K562 (cell line): ENCODE results near the gene ZNF597. TPM values are rescaled to one million over a fixed set of nuclear protein-coding genes. Genes with fewer than 3 reads are reported as not detected.
A peak's percentile ranks its signal among the peaks of the same experiment; 100 is the strongest.

Experiments
- ARHGAP35 ChIP-seq: fragments of 450-650 bp; IDR thresholded peaks from 2 replicates; pipeline ENCODE4 v1.6.1; 2018; ENCODE audit not compliant: partially characterized antibody
- BRF1 ChIP-seq: IDR thresholded peaks from 3 replicates; pipeline ENCODE4 v1.6.1; 2011; ENCODE audit warnings: borderline replicate concordance, mild to moderate bottlenecking; ENCODE audit not compliant: insufficient read length; ENCODE audit errors: extremely low read depth
- CBFA2T3 ChIP-seq: fragments of 450-650 bp; IDR thresholded peaks from 2 replicates; pipeline ENCODE4 v1.6.1; 2017
- COPS2 ChIP-seq: fragments of 450-650 bp; conservative IDR thresholded peaks from 2 replicates; pipeline ENCODE4 v1.6.1; 2016; ENCODE audit warnings: mild to moderate bottlenecking, moderate library complexity
- CREB5 ChIP-seq: fragments of 250-450 bp; sonication (Bioruptor Pico); IDR thresholded peaks from 2 replicates; pipeline ENCODE4 v1.5.0; 2020; ENCODE audit warnings: mild to moderate bottlenecking
- HMBOX1 ChIP-seq: sonication (generic); IDR thresholded peaks from 2 replicates; pipeline ENCODE4 v1.6.1; 2016
- JUND ChIP-seq, 2 experiments: IDR thresholded peaks; 2 replicates in 1 of 2; 3 replicates in 1 of 2; pipeline ENCODE4 v1.6.1; 2011; ENCODE audit warnings: borderline replicate concordance in 2 of 2, low read depth in 2 of 2, low read length in 2 of 2, improper control_type of control experiment in 1 of 2, missing biosample characterization in 1 of 2, missing genetic modification characterization in 1 of 2, missing genetic modification reagents in 1 of 2
- KAT8 ChIP-seq: fragments of 450-650 bp; IDR thresholded peaks from 2 replicates; pipeline ENCODE4 v1.6.1; 2016; ENCODE audit warnings: low read depth, mild to moderate bottlenecking
- KHSRP ChIP-seq: fragments of 450-650 bp; IDR thresholded peaks from 2 replicates; pipeline ENCODE4 v1.6.1; 2017
- KLF13 ChIP-seq: fragments of 450-650 bp; IDR thresholded peaks from 2 replicates; pipeline ENCODE4 v1.6.1; 2016; ENCODE audit warnings: missing genetic modification characterization, low read depth, mild to moderate bottlenecking, missing compliant biosample characterization, moderate library complexity, borderline replicate concordance
- LEF1 ChIP-seq: fragments of 450-650 bp; IDR thresholded peaks from 2 replicates; pipeline ENCODE4 v1.6.1; 2016; ENCODE audit warnings: mild to moderate bottlenecking
- NFIC ChIP-seq: fragments of 450-650 bp; IDR thresholded peaks from 2 replicates; pipeline ENCODE4 v1.6.1; 2017; ENCODE audit warnings: mild to moderate bottlenecking, inconsistent platforms
- PTBP1 ChIP-seq: fragments of 200-400 bp; formaldehyde crosslinking; IDR thresholded peaks from 2 replicates; pipeline ENCODE4 v1.6.1; 2017; ENCODE audit warnings: low read depth, low read length
- RBM39 ChIP-seq: fragments of 200-400 bp; formaldehyde crosslinking; optimal IDR thresholded peaks from 2 replicates; pipeline ENCODE3; 2018; ENCODE audit warnings: low read depth, low read length
- SMAD2 ChIP-seq: fragments of 150-350 bp; IDR thresholded peaks from 2 replicates; pipeline ENCODE4 v1.6.1; 2014; ENCODE audit warnings: low read depth, mild to moderate bottlenecking, low read length
- SMAD4 ChIP-seq: fragments of 250-450 bp; sonication (Bioruptor Pico); conservative IDR thresholded peaks from 2 replicates; pipeline ENCODE4 v1.8.0; 2021; ENCODE audit warnings: inconsistent platforms, mild to moderate bottlenecking, moderate library complexity
- TAF15 ChIP-seq: fragments of 200-400 bp; formaldehyde crosslinking; IDR thresholded peaks from 2 replicates; pipeline ENCODE4 v1.6.1; 2017; ENCODE audit warnings: mild to moderate bottlenecking, low read depth, low read length, moderate library complexity
- ZBTB9 ChIP-seq: fragments of 450-650 bp; formaldehyde crosslinking; IDR thresholded peaks from 2 replicates; pipeline ENCODE4 v1.4.0; 2020; ENCODE audit warnings: mild to moderate bottlenecking, moderate library complexity
- ZHX1 ChIP-seq: fragments of 150-350 bp; conservative IDR thresholded peaks from 2 replicates; pipeline ENCODE4 v1.6.1; 2014; ENCODE audit warnings: low read length
- ZNF274 ChIP-seq: IDR thresholded peaks from 2 replicates; pipeline ENCODE4 v1.6.1; 2011; ENCODE audit warnings: low read depth, mild to moderate bottlenecking, low read length, moderate library complexity, borderline replicate concordance
- ZNF699 ChIP-seq: fragments of 250-450 bp; sonication (Bioruptor Pico); IDR thresholded peaks from 2 replicates; pipeline ENCODE4 v1.8.0; 2021; ENCODE audit warnings: mild to moderate bottlenecking, moderate library complexity; ENCODE audit not compliant: insufficient replicate concordance
- ZNF766 ChIP-seq: fragments of 200-800 bp; sonication (Bioruptor generic); conservative IDR thresholded peaks from 2 replicates; pipeline ENCODE4 v1.6.1; 2016; ENCODE audit warnings: missing genetic modification characterization, missing compliant biosample characterization
- ZNF79 ChIP-seq: fragments of 250-450 bp; sonication (Bioruptor Pico); IDR thresholded peaks from 2 replicates; pipeline ENCODE4 v1.4.0; 2020; ENCODE audit warnings: low read depth, mild to moderate bottlenecking, moderate library complexity
- polyA plus RNA-seq, 8 experiments: library from polyadenylated mRNA; depleted of rRNA in 4 of 8; stranded (reverse) in 5 of 8; unstranded in 3 of 8; fragments of >200 nt; fragmentation: Nextera tagmentation in 2 of 8; fragmentation: Illumina TruSeq in 1 of 8; extraction: Ambion mirVana in 2 of 8; extraction: Trizol in 1 of 8; gene quantifications; 2 replicates each; pipeline versions ENCODE4 v1.2.1 to v1.2.3, GENCODE V29; 2011 to 2014; ENCODE audit warnings: inconsistent platforms in 1 of 8, missing spikeins in 1 of 8
- total RNA-seq, 7 experiments: library from RNA; depleted of rRNA in 6 of 7; stranded (reverse); fragments of >200 nt in 6 of 7; fragmentation: Illumina TruSeq in 2 of 7; extraction: Trizol in 2 of 7; gene quantifications; 2 replicates each; pipeline versions ENCODE4 v1.2.1 to v1.2.3, GENCODE V29; 2011 to 2021; ENCODE audit warnings: low replicate concordance in 1 of 7

ZNF597 gene
- total and polyA plus RNA-seq, 9 of the 15 experiments (the other 6 are each of a cell fraction or from before 2014, with no cell fraction given), result 0.14 to 0.68 (median 0.42) TPM

- TF ChIP-seq ZNF79 (CRISPR knock-in tag) (no peak), TAF15 (no peak), CBFA2T3 (peak; percentile 93), ZBTB9 (CRISPR knock-in tag) (no peak), SMAD4 (no peak), ZNF699 (CRISPR knock-in tag) (no peak), ARHGAP35 (no peak), ZNF766 (CRISPR knock-in tag) (0 out of 2 replicates have a peak, but pooled peaks have one; percentile 63), LEF1 (peak; percentile 87), HMBOX1 (0 out of 2 replicates have a peak, but pooled peaks have one; percentile 48), PTBP1 (no peak), ZNF274 (no peak), KAT8 (no peak), KLF13 (tag) (no peak), SMAD2 (no peak), CREB5 (no peak), COPS2 (no peak), RBM39 (no peak), KHSRP (peak; percentile 17; the same call in 1 of the 2 replicates), NFIC (peak; percentile 63), ZHX1 (no peak), BRF1 (no peak), JUND (IDR thresholded peaks at IDR 0.05; ENCODE audit: borderline replicate concordance, low read depth, low read length) (peak; percentile 83), JUND (tag; IDR thresholded peaks at IDR 0.05; ENCODE audit: borderline replicate concordance, low read depth, low read length) (peak; percentile 45; the same call in 1 of the 3 replicates)
Measured at GRCh38 chr16:3388325-3388724, 55.0 kb downstream of the ZNF597 start (continued).
